Heart right ventricle (tissue), 16 donors: ENCODE measurements around the gene OASL. TPM values are rescaled to one million over a fixed set of nuclear protein-coding genes. Genes with fewer than 3 reads are reported as not detected.
"Not testable (repeated sequence)": the region's sequence is repeated elsewhere in the genome, so short reads cannot be mapped to it uniquely, and the experiment has no call there.

Source experiments
- ATAC-seq, 8 donors: fragments of 200-7000 bp; cut with Tn5 transposase; one replicate each; pipeline ENCODE4 v1.9.1; 2020; ENCODE audit warnings: mild to moderate bottlenecking in 8 of 8, moderate library complexity in 8 of 8, moderate number of reproducible peaks in 1 of 8
- DNase-seq, 2 donors: peaks; one replicate each; pipeline ENCODE4 v3.0.0-alpha.2; 2020
- H3K27ac ChIP-seq, 10 donors: fragments of 200-600 bp; sonication (generic) in 2 of 10; one replicate each; pipeline versions ENCODE4 v1.5.0 to v1.8.0; 2020 to 2022; ENCODE audit warnings: mild to moderate bottlenecking in 3 of 10
- H3K27me3 ChIP-seq, 7 donors: fragments of 200-600 bp; one replicate each; pipeline ENCODE4 v1.8.0; 2021 to 2022; ENCODE audit warnings: mild to moderate bottlenecking in 2 of 7
- H3K36me3 ChIP-seq, 9 donors: fragments of 200-600 bp; sonication (generic) in 1 of 9; one replicate each; pipeline versions ENCODE4 v1.5.0 to v1.8.0; 2020 to 2022; ENCODE audit warnings: mild to moderate bottlenecking in 2 of 9
- H3K4me1 ChIP-seq, 9 donors: fragments of 200-600 bp; sonication (generic) in 1 of 9; one replicate each; pipeline versions ENCODE4 v1.5.0 to v1.8.0; 2020 to 2022; ENCODE audit warnings: mild to moderate bottlenecking in 4 of 9
- H3K4me3 ChIP-seq, 10 donors: fragments of 200-600 bp; sonication (generic) in 2 of 10; one replicate each; pipeline versions ENCODE4 v1.5.0 to v1.8.0; 2020 to 2022; ENCODE audit warnings: mild to moderate bottlenecking in 7 of 10, moderate library complexity in 2 of 10
- H3K9me3 ChIP-seq, 11 donors: fragments of 200-600 bp in 10 of 11; sonication (generic) in 2 of 11; one replicate each; pipeline versions ENCODE4 v1.5.0 to v1.8.0; 2013 to 2022; ENCODE audit warnings: mild to moderate bottlenecking in 2 of 11, control low read depth in 1 of 11, moderate library complexity in 1 of 11
- CTCF ChIP-seq, 9 donors: fragments of 200-600 bp; sonication (generic) in 2 of 9; IDR thresholded peaks; one replicate each; pipeline versions ENCODE4 v1.5.0 to v1.8.0; 2021 to 2022; ENCODE audit warnings: antibody characterized with exemption in 9 of 9, mild to moderate bottlenecking in 5 of 9, moderate library complexity in 1 of 9
- WGBS, 2 donors: extraction: QIAGEN DNeasy Blood & Tissue Kit; methylation state at CpG; one replicate each; pipeline ENCODE4 v1.1.7; 2013; ENCODE audit warnings: inconsistent platforms in 1 of 2; 5-methylcytosine and 5-hydroxymethylcytosine counted together
- intact Hi-C, 10 donors: fragments of 100-400 bp; cut with DNase I; formaldehyde crosslinking; loops; one replicate each; pipeline versions ENCODE4 v1.11.1 to v1.14.2; 2022
- polyA plus RNA-seq, 2 donors: library from polyadenylated mRNA; stranded (reverse); fragments of 200-250 nt; gene quantifications; one replicate each; pipeline ENCODE4 v1.2.3, GENCODE V29; 2013
- total RNA-seq, 10 donors: library from RNA; stranded (reverse); fragmentation: NEBNext Ultra II Directional in 3 of 10; extraction: Animal tissue kit (Norgen Biotek cat#: 25700) in 3 of 10; gene quantifications; one replicate each; pipeline versions ENCODE4 v1.2.1 to v1.2.4, GENCODE V29; 2021 to 2023
- donor health status: Arrhythmogenic right ventricular cardiomyopathy.
- donor health status: ischemic (EF 13 %, LVEDD 7.1; RV severe dilation, severe dysfunction).
- donor health status: healthy with polysubstance abuse.
- donor health status: DM: no; HTN: yes; CAD: no.
- donor health status: DM: no; HTN: no; CAD: no.
- donor health status: ischemic (EF 25% LVEDD 6.9; RV normal size, moderate dysfunction).
- donor health status: ischemic (EF 25% LVEDD 5.7; RV mildly dilated, moderate dysfunction).
- donor health status: healthy.
- donor health status: DM: yes; HTN: yes; CAD: no.
- donor health status: Ischemic cardiomyopathy.
- donor health status: ischemic (EF 35%, LVEDD 5.7; RV mildly dilated, moderate dysfunction).
- donor health status: nonischemic (EF 11% LVEDD 7.7; RV severe dilation, severe dysfunction).
- donor health status: DM: yes; HTN: yes; CAD: no.
- donor health status: PGD.
- donor health status: ischemic (EF 29% LVEDD 5.4; RV normal size, mild dysfunction).
- donor health status: nonischemic (EF 23%, LVEDD 6.1; RV moderate dilation, normal function).

The OASL gene
- total and polyA plus RNA-seq, 12 donors = 0.19 to 2.5 (median 0.95) TPM

GRCh38 chr12:121065345-121065744 is 26.3 kb upstream of the OASL start:
- 58 to 68% methylated on average over 2 of the region's 2 CpGs for WGBS, 2 donors
- peaks cover 0 to 7% (median 1%) of the 10 kb centered on the region in 9 donors for H3K4me1 ChIP-seq

DNA sequence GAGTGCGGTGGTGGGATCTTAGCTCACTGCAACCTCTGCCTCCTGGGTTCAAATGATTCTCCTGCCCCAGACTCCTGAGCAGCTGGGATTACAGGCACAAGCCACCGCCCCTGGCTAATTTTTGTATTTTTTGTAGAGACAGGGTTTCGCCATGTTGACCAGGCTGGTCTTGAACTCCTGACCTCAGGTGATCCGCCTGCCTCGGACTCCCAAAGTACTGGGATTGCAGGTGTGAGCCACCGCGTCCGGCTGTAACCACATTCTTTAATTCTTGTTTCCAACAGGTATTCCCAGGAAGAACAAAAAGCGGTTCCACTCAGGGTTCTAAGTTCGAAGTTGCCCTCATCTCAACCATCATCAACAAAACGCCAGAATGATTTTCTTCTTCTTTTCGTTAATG is 25.5 kb upstream of the OASL start:
- H3K36me3 ChIP-seq, H3K27ac ChIP-seq, ATAC-seq, H3K4me3 ChIP-seq, H3K9me3 ChIP-seq, DNase-seq: not testable (repeated sequence)
- intact Hi-C loops = loop anchor here in 7 of 10 donors (5.0 kb wide), 3 partner anchors 33 to 48 kb away; no protein-coding TSS in a partner anchor
- Histone ChIP-seq H3K27me3 (peaks cover 0 to 15% (median 0%) of the 10 kb centered on the region in 7 donors), H3K4me1 (peaks cover 0 to 15% (median 8%) of the 10 kb centered on the region in 9 donors)
- 92% methylated on average over 12 of the region's 12 CpGs for WGBS, 2 donors

More at GRCh38 chr12:121065345-121065744, 26.3 kb upstream of the OASL start:
- no peak for ATAC-seq
- Histone ChIP-seq H3K27ac (no peak overlapping the region), H3K4me3 (no peak overlapping the region), H3K9me3 (no peaks in the 10 kb centered on the region), H3K36me3 (no peaks in the 10 kb centered on the region), H3K27me3 (peaks cover 0 to 20% (median 0%) of the 10 kb centered on the region in 7 donors)
- no peak for TF ChIP-seq CTCF (IDR thresholded peaks at IDR 0.05)
- intact Hi-C loops = no loop called here
- no peak for DNase-seq

DNA sequence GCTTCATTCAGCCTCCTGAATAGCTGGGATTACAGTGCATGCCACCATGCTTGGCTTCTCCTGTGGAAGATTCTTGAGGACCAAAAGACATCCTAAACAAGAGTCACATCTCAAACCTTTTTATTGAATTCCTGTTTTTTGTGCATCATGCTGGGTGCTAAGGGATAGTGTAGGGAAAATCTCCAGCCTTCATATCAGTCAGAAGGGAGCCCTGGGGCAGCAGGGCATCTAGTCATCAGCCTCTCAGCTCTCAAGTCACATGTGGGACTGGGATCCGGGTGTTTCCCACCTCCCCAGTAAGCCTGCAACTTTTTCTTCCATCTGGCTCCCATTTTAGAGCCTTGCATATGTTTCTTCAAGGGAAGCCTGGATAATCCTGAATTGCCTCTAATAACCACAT is 25.1 kb upstream of the OASL start:
- intact Hi-C loops = loop anchor here in 7 of 10 donors (5.0 kb wide), 3 partner anchors 33 to 48 kb away; no protein-coding TSS in a partner anchor
- H3K4me3 ChIP-seq = no peak overlapping the region
- no peaks in the 10 kb centered on the region for H3K36me3 ChIP-seq
- H3K9me3 ChIP-seq = no peaks in the 10 kb centered on the region
- 80 to 89% methylated on average over 1 of the region's 1 CpG for WGBS, 2 donors
- H3K27ac ChIP-seq = no peak overlapping the region
- peaks cover 0 to 19% (median 9%) of the 10 kb centered on the region in 9 donors for H3K4me1 ChIP-seq
- TF ChIP-seq CTCF (IDR thresholded peaks at IDR 0.05) = no peak
- no peak for DNase-seq
- no peak for ATAC-seq
- H3K27me3 ChIP-seq = peaks cover 0 to 11% (median 0%) of the 10 kb centered on the region in 7 donors

DNA sequence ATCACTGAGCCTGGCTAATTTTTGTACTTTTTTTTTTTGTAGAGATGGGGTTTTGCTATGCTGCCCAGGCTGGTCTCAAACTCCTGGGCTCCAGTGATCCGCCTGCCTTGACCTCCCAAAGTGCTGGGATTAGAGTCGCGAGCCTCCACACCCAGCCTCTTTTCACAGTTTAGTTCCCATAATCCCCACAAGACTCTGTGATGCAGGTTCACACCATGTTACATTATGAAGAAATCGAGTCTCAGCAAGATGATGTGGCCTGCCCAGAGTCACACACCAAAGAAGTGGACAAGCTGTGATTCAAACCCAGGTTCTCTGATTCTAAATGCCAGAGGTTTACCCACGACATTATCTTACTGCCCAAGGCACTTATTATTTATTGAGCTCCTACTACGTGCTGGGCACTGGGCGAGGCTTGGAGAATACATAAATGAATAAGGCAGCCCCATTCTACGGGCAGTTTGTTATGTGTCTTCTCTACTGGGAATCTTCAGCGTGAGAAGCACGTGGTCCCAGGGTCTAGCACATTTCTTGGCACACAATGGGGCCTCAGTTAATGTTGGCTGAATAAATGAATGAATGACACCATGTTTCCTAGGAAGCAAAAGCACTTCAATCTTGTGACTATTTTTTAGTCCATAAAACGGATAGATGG is 23.5 kb upstream of the OASL start:
- WGBS, 2 donors = 86 to 90% methylated on average over 11 of the region's 11 CpGs
- no peak for TF ChIP-seq CTCF (IDR thresholded peaks at IDR 0.05)
- no peak for DNase-seq
- Histone ChIP-seq H3K4me3 (no peak overlapping the region), H3K36me3 (no peaks in the 10 kb centered on the region), H3K27ac (no peak overlapping the region), H3K9me3 (no peaks in the 10 kb centered on the region), H3K27me3 (peaks cover 0 to 3% (median 0%) of the 10 kb centered on the region in 7 donors), H3K4me1 (peaks cover 0 to 19% (median 9%) of the 10 kb centered on the region in 9 donors)
- ATAC-seq = no peak
- intact Hi-C loops = loop anchor here in 7 of 10 donors (5.0 kb wide), 3 partner anchors 35 to 50 kb away; no protein-coding TSS in a partner anchor

GRCh38 chr12:121061831-121062230 is 22.8 kb upstream of the OASL start:
- intact Hi-C loops = loop anchor here in 7 of 10 donors (5.0 kb wide), 3 partner anchors 35 to 50 kb away; no protein-coding TSS in a partner anchor
- WGBS, 2 donors = 33 to 47% methylated on average over 2 of the region's 2 CpGs
- peaks cover 0 to 3% (median 0%) of the 10 kb centered on the region in 7 donors for H3K27me3 ChIP-seq
- no peak for DNase-seq
- TF ChIP-seq CTCF (IDR thresholded peaks at IDR 0.05) = peak in 6 of 9 donors; percentile 26 to 51 (median 40)
- H3K4me3 ChIP-seq = no peak overlapping the region
- peaks cover 0 to 19% (median 9%) of the 10 kb centered on the region in 9 donors for H3K4me1 ChIP-seq
- no peak for ATAC-seq
- H3K27ac ChIP-seq = no peak overlapping the region
- H3K9me3 ChIP-seq = no peaks in the 10 kb centered on the region
- H3K36me3 ChIP-seq = no peaks in the 10 kb centered on the region
